ENCODE measurements around the gene TRIM33.
"Not testable (repeated sequence)": the region's sequence is repeated elsewhere in the genome, so short reads cannot be mapped to it uniquely, and the experiment has no call there.

The TRIM33 gene

GRCh38 chr1:114367810-114368209 lies 143.2 kb downstream of the TRIM33 start:
- DNase-seq (ENCODE audit: low read depth): no peak
- no peak for TF ChIP-seq CTCF (conservative IDR thresholded peaks at IDR 0.05; ENCODE audit: low read depth, low read length)
- no peak overlapping the region for H3K4me3 ChIP-seq (ENCODE audit: low read length)

GRCh38 chr1:114363230-114363629 lies 147.8 kb downstream of the TRIM33 start:
- DNase-seq (ENCODE audit: low read depth); H3K4me3 ChIP-seq (ENCODE audit: low read length): not testable (repeated sequence)

- no peak for DNase-seq (ENCODE audit: low read depth)
- TF ChIP-seq CTCF (conservative IDR thresholded peaks at IDR 0.05; ENCODE audit: low read depth, low read length): no peak
Measured at GRCh38 chr1:114359791-114360190, 151.2 kb downstream of the TRIM33 start.

DNA sequence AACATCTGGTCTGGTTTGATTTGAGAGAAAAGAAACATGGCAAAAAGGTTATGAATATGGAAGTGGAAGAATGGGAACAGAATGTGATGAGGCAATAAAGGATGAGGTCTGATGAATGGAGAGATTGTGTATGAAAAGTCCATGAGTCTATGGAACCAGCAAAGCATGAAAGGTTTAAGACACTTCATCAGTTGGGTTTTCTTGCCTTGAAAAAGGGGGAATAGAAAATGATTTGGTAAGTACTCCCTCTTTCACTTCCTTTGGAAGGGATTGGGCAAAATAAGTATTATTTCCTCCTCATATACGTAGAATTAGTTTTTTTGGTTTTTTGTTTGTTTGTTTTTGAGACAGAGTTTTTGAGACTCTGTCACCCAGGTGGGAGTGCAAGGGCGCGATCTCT lies 155.8 kb downstream of the TRIM33 start:
- DNase-seq (ENCODE audit: low read depth): no peak
- no peak for TF ChIP-seq CTCF (conservative IDR thresholded peaks at IDR 0.05; ENCODE audit: low read depth, low read length)

More at GRCh38 chr1:114359791-114360190, 151.2 kb downstream of the TRIM33 start:
- no peak overlapping the region for H3K4me3 ChIP-seq (ENCODE audit: low read length)

GRCh38 chr1:114353262-114353661 lies 157.7 kb downstream of the TRIM33 start:
- DNase-seq (ENCODE audit: low read depth): peak; percentile 52
- TF ChIP-seq CTCF (conservative IDR thresholded peaks at IDR 0.05; ENCODE audit: low read depth, low read length): no peak
- no peak overlapping the region for H3K4me3 ChIP-seq (ENCODE audit: low read length)

More for the DNA sequence above, 155.8 kb downstream of the TRIM33 start:
- no peak overlapping the region for H3K4me3 ChIP-seq (ENCODE audit: low read length)

DNA sequence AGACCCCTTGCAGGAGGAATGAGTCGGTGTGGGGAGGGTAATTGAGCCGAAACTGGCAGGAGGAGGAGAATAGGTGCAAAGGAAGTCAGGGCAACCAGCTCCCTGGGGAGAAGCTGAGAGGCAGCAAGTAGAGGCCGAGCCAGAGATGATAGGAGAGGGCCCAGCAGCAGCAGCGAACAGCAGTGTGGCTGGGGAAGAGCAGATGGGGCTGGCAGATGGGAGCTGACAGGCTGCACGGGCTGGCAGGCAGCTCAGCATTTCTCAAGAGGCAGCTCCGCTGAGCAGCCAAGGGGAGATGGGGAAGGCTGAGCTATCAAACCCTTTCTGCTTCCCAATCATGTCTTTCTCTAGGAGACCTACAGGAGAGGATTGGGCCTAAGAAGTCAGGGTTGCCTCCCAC lies 158.2 kb downstream of the TRIM33 start:
- H3K4me3 ChIP-seq (ENCODE audit: low read length): no peak overlapping the region
- no peak for DNase-seq (ENCODE audit: low read depth)
- no peak for TF ChIP-seq CTCF (conservative IDR thresholded peaks at IDR 0.05; ENCODE audit: low read depth, low read length)

DNA sequence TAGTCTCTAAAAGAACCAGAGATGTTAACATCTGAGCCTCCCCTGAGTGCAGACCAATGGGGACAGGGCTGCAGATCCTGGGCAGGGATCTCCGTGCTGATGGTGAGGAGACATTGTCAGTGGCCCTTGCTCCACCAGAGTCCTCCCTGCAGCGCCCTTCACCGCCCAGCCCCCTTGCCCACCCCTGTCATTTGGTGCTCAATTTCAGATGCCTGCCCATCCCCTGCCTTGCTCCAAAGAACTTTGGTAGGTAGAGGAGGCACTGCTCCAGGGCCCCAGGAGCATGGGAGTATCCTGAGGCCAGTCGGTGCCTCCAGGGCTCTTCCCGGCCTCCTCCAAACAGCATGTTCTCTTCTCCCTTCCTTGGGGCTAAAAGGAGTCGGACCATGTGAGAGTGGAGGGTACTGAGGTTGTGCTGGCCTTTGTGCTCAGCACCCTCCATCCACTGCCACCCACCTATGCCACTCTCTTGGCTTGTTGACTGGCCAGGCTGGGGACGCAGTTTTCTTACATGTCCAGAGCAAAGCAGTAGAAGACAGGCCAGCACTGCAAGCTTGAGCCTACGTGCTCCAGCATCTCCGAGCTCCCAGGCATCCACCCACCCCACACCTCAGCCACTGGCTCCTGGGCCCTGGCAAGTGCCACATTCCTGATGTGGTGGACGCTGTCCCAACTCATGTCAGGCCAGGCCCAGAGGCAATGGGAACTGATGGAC lies 160.1 kb downstream of the TRIM33 start:
- no peak overlapping the region for H3K4me3 ChIP-seq (ENCODE audit: low read length)
- no peak for DNase-seq (ENCODE audit: low read depth)
- TF ChIP-seq CTCF (conservative IDR thresholded peaks at IDR 0.05; ENCODE audit: low read depth, low read length): no peak

All from retinal pigment epithelial cell (primary cell).